Stimulated activated CD8-positive, alpha-beta memory T cell treated with anti-CD3 and anti-CD28 coated beads, Interleukin-15, amount 100 ng/mL, for 1 hour (primary cell): ENCODE results near the gene PRAMEF18.
A peak's percentile ranks its signal among the peaks of the same experiment; 100 is the strongest.
"Not testable (repeated sequence)": the region's sequence is repeated elsewhere in the genome, so short reads cannot be mapped to it uniquely, and the experiment has no call there.

Source experiments
- DNase-seq: peaks from one replicate; pipeline ENCODE4 v3.0.0-alpha.2; 2020; ENCODE audit warnings: low read depth

PRAMEF18 gene, protein sequence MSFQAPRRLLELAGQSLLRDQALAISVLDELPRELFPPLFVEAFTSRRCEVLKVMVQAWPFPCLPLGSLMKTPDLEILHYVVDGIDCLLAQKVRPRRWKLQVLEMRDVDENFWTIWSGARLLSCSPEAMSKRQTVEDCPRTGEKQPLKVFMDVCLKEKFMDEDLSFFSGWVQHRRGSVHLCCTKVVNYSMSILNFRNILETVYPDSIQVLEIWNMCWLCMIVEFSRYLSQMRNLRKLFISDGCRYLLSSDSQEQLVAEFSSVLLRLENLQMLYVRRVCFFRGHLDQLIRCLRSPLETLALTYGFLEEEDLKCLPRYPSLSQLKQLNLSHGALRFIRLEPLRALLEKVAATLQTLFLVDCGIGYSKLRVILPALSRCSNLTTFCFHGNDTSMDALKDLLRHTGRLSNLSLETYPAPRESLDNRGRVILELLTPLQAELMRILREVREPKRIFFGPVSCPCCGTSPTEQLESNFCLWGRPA

DNA sequence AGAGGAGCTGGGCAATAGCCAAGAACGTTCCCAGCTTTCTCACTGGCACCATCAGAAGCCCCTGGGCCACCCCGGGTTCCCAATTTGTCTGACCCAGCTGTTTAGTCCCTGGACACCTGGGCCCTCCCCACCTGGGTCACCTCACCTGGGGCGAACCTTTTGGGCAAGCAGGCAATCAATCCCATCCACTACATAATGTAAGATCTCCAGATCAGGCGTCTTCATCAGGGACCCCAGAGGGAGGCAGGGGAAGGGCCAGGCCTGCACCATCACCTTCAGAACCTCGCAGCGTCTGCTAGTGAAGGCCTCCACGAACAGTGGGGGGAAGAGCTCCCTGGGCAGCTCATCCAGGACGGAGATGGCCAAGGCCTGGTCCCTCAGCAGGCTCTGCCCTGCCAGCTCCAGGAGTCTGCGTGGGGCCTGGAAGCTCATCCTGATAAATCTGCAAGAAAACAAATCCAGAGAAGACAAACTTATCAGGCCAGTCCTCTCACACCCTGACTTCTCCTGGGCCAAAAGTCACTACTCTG lies at the start of gene PRAMEF18:
Gene PRAMEF18 (minus strand): TSS at position 480 of the 530 bp plus-strand sequence. CDS start 48 bp downstream, at position 432.
- DNase-seq: not testable (repeated sequence)

DNA sequence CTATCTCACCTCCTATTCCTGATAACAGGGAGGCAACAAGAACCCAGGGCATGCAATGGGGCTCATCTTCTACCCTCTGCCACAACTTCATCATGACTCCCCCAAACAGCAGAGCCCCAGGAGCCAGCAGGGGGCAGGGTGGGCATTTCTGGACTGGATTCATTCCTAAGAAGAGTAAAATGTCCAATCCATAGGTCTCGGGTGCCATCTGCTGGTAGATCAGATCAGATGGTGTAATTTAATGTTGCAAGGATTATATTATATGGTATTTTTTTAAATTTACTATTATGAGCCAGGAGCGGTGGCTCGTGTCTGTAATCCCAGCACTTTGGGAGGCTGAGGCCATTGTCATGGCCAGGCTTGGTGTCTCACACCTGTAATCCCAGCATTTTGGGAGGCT lies 39.2 kb upstream of the PRAMEF18 start:
- not testable (repeated sequence) for DNase-seq

DNA sequence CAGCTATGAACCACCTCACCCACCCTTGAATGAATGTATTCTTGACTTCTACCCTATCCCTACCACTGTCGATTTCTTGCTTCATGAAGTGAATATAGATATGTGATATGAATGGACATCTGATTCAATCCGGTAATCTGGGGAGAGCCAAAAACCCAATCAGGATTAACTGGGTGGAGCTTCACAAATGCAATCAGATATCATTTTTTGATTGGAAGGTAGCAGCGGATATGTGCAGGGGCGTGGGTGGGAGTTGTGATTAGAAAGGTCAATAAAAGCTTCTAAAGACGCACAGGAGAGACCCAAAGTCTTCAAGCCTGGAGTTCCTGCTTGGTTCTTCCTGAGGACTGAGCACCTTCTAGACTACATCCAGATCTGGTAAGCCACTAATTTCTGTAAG lies 27.9 kb upstream of the PRAMEF18 start, which contains the start of gene PRAMEF5:
Gene PRAMEF5 (plus strand): TSS at position 301 of the 400 bp plus-strand sequence. CDS start 5,071 bp downstream, outside the sequence.
- DNase-seq: not testable (repeated sequence)

DNA sequence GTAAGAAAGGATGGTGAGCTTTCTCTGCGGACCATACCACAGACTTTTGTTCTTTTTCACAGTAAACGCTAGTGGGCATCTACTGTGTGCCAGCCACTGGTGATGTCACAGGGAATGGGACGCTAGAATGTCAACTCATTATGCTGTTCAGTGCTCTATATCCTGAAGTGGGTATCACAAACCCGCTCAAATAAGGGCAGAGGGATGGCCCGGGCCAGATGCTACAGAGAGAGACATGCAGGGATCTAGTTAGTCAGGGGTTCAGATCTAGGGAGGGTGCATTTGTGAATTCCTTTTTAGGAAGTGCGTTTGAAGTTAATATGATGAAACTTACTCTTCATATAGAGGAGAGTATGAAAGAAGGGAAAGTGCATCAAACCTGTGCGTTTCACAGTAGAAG lies 21.2 kb upstream of the PRAMEF18 start:
- DNase-seq: not testable (repeated sequence)

DNA sequence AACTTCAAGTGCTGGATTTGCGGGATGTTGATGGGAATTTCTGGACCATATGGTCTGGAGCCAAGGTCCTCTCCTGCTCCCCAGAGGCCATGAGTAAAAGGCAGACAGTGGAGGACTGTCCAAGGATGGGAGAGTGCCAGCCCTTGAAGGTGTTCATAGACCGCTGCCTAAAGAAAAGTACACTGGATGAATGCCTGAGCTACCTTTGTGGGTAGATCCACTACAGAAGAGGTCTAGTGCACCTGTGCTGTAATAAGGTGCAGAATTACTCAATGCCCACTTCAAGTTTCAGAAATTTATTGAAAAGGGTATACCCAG lies 20.6 kb upstream of the PRAMEF18 start:
- DNase-seq: not testable (repeated sequence)

DNA sequence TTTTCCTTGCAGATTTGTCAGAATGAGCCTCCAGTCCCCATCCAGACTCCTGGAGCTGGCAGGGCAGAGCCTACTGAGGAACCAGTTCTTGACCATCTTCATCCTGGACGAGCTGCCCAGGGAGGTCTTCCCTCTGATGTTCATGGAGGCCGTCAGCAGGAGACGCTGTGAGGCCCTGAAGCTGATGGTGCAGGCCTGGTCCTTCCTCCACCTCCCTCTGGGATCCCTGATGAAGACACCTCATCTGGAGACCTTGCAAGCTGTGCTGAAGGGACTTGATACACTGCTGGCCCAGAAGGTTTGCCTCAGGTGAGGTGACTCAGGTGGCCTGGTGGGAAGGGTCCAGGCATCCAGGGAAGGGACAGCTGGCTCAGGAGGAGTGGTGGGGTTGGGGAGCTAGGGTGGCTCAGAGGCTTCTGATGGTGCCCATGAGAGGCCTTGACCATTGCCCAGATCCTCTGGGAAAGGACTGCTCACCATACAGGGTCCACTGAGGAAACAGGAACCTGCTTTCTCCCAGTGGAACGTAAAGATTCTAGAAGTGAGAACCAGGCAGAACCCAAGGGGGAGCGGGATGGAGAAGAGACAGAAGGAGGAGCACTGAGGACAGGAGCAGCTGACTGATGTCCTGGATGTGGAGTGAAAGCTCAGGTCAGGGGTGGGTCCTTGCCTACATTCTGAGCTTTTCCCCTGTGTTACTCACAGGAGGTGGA lies 20.0 kb upstream of the PRAMEF18 start:
- DNase-seq: not testable (repeated sequence)

DNA sequence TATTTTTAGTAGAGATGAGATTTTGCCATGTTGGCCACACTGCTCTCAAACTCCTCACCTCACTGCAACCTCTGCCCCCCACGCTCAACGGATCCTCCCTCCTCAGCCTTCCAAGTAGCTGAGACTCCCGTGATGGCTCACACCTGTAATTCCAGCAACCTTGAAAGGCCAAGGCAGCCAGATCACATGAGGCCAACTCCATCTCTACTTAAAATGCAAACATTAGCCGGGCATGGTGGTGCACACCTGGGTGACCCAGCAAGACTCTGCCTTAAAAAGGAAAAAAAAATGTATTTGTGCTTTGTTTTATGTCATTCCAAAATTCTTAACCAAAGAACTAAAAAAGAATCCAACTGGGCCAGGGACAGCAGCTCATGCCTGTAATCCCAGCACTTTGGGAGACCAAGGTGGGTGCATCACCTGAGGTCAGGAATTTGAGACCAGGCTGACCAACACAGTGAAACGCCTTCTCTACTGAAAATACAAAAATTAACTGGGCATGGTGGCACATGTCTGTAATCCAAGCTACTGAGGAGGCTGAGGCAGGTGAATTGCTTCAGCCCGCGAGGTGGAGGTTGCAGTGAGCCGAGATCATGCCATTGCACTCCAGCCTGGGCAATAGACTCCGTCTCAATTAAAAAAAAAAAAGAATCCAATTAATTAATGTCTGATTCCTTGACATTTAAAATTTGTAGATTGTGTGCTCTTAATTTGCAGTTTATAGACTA lies 17.7 kb upstream of the PRAMEF18 start:
- DNase-seq: not testable (repeated sequence)

DNA sequence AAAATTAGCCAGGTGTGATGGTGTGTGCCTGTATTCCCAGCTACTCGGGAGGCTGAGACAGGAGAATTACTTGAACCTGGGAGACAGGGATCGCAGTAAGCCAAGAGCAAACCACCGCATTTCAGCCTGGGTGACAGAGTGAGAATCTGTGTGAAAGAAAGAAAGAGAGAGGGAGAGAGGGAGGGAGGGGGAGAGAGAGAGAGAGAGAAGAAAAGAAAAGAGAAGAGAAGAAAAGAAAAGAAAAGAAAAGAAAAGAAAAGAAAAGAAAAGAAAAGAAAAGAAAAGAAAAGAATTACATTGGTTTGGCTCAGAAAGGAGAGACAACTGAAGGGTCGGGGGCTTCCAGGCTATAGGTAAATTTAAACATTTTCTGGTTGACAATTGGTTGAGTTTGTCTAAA lies 13.7 kb upstream of the PRAMEF18 start:
- not testable (repeated sequence) for DNase-seq

DNA sequence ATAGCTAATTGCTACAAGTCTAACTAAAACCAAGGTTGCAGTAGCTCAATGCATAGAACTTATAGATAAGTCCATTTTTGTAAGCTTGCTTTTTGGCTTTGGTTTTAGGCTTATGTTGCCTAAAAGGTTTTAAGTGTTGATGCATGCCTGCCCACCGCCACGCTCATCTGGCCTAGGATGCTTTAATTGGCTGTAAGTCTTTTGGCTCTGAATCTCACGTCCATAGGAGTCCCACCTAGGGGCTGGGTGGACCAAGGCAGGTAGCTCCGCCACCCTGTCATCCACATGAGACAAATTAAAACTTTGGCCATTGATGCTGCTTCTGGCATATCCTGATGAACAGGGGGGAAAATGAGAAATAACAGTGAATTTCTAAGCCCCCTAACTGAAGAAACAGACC lies 11.6 kb upstream of the PRAMEF18 start:
- not testable (repeated sequence) for DNase-seq

DNA sequence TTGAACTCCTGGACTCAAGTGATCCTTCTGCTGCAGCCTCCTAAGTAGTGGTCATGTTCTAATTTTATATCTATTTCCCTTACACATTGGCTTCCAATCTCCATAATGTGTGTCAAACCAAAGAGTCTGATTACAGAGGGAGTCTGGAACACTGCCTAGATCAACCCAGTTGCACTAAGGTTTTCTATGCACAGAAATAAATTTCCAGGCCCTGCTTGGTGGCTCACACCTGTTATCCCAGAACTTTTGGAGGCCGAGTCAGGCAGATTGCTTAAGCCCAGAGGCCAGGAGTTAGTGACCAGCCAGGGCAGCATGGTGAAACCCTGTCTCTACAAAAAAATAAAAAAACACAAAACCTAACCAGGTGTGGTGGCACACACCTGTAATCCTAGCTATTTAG lies 8.1 kb upstream of the PRAMEF18 start:
- not testable (repeated sequence) for DNase-seq

DNA sequence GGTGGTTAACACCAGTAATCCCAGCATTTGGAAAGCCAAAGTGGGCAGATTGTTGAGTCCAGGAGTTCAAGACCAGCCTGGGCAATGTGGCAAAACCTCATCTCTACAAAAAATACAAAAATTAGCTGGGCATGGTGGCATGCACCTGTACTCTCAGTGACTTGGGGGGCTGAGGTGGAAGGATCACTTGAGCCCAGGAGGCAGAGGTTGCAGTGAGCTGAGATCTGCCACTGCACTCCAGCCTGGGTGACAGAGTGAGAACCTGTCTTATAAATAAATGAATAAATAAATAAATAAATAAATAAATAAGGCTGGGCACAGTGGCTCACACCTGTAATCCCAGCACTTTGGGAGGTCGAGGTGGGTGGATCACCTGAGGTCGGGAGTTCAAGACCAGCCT lies 6.1 kb upstream of the PRAMEF18 start:
- DNase-seq: not testable (repeated sequence)

DNA sequence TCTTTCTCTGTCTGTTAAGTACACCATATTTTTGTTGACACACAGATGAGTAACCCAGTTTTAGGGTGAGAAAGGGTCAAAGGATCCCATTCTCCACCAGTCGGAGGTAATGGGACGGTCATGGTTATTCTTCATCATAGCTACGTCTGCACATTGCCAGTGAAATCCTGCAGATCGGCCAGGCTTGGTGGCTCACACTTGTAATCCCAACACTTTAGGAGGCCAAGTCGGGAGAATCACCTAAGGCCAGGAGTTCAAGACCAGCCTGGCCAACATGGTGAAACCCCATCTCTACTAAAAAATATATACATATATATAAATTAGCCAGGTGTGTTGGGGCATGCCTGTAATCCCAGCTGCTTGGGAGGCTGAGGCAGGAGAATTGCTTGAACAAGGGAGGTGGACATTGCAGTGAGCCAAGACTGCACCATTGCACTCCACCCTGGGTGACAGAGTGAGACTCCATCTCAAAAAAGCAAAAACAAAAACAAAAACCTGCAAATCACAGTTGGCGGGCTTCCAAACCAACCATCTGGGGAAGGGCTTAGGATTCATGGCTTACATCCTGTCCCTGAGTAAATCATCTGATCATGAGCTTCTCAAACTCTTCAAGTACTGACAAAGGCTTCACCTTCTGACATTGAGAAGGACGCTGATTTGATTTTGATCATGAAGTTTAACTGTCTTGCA lies 5.3 kb upstream of the PRAMEF18 start:
- DNase-seq: not testable (repeated sequence)

DNA sequence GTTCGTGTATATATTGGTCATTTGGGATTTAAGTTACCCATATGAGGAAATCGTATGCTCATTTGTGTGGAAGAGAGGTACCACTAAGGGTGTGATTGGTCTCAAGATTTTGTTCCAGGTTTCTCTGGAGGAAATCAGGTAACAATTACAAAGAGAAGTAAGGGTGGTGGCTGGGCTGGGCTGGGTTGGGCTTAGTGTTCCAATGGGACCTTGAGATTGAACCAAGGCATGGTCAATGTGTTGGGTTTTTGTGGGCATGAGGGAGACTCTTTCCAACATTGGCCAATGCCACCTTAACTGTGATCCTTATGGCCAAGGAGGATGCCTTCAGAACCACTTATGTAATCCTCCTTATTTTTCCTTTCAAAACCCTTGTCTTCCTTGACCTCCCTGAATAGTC lies 4.6 kb upstream of the PRAMEF18 start:
- not testable (repeated sequence) for DNase-seq

DNA sequence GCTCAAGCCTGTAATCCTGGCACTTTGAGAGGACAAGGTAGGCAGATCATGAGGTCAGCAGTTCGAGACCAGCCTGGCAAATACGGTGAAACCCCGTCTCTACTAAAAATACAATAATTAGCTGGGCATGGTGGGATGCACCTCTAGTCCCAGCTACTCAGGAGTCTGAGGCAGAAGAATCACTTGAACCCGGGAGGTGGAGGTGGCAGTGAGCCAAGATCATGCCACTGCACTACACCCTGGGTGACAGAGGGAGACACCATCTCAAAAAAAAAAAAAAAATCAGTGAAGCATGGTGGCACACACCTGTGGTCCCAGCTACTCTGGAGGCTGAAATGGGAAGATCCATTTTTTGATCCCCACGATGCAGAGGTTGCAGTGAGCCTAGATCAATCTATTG lies 4.1 kb upstream of the PRAMEF18 start:
- not testable (repeated sequence) for DNase-seq

DNA sequence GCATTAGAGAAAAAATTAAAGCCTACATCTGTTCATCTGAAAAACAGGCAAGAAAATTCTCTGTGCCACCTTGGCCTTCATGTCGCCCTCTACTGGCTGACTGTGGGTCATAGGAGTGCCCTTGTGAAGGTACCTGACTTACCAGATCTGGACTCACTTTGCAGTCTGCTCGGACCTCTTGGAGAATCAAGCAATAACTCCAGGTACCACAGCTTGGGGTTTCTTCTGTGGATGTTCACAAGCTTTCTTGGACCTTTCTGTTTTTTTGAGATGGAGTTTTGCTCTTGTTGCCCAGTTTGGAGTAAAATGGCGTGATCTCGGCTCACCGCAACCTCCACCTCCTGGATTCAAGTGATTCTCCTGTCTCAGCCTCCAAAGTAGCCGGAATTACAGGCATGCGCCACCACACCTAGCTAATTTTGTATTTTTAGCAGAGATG lies 2.4 kb upstream of the PRAMEF18 start:
- DNase-seq: peak; percentile 14

DNA sequence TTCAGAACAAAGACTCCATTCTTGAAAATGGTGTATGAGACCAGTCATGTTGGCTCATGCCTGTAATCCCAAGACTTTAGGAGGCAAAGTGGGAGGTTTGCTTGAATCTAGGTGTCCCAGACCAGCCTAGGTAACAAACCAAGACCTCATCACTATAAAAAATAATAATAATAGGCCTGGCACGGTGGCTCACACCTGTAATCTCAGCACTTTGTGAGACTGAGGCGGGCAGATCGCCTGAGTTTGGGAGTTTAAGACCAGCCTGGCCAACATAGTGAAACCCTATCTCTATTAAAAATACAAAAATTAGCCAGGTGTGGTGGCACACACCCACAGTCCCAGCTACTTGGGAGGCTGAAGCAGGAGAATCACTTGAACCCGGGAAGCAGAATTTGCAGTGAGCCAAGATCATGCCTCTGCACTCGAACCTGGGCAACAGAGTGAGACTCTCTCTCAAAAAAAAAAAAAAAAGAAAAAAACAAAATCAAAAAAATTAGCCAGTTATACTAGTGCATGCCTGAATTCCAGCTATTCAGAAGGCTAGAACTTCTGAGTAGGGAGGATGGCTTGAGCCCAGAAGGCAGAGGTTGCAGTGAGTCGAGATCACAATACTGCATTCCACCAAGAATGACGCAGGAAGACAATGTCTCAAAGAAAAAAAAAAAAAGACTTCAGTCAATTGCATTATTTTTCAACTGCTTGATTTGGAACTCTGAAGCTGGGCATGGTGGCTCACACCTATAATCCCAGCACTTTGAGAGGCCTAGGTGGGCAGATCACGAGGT lies 1.5 kb upstream of the PRAMEF18 start:
- not testable (repeated sequence) for DNase-seq

DNA sequence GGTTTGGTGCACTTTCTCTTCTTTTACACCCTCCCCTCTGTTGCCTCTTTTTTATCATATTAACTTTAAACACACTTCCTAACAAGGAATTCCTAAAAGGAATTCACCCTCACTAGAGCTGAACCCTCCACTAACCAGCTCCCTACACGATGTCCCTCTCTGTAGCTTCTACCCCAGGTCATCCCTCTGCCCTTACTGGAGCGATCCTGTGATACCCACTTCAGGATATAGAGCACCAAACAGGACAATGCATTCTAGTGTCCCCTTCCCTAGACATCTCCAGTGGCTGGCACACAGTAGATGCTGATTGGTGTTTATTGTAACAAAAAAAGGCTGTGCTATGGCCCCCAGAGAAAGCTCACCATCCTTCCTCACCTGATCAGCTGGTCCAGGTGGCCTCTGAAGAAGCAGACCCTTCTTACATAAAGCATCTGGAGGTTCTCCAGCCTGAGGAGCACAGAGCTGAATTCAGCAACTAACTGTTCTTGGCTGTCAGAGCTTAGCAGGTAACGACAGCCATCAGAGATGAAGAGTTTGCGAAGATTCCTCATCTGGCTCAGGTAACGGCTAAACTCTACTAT lies 1.4 kb downstream of the PRAMEF18 start:
- DNase-seq: no peak

DNA sequence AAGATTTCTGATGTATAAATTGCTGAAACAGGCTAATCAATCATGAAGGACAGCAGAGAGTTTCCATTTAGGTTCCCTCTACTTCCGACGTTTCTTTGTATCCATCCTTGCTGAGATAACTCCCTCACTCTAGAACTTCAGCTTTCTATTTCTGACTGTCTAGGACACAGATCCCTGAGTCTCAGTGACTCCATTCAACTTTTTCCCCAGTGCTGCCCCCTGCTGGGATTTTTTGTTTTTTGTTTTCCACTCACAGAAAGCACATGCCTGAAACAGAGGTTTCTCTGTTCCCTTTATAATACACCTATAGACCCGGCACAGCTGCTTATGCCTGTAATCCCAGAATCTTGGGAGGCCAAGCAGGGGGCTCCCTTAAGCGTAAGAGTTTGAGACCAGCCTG lies 3.2 kb downstream of the PRAMEF18 start:
- not testable (repeated sequence) for DNase-seq

DNA sequence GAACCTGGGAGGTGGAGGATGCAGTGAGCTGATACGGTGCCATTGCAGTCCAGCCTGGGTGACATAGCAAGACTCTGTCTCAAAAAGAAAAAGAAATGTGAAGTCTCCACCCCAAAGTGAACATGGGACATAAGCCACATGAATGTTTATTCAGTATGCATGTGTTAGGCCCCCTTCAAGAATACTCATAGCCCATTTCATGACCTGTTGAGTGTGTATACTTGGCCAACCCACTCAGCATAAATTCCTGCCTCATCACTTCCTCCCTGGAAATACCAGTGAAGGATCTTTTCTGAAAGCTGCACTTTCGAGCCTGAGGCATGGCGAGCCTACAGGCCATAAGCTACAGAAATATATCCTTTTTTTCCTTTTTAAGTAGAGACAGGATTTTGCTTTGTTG lies 6.8 kb downstream of the PRAMEF18 start:
- DNase-seq: not testable (repeated sequence)

DNA sequence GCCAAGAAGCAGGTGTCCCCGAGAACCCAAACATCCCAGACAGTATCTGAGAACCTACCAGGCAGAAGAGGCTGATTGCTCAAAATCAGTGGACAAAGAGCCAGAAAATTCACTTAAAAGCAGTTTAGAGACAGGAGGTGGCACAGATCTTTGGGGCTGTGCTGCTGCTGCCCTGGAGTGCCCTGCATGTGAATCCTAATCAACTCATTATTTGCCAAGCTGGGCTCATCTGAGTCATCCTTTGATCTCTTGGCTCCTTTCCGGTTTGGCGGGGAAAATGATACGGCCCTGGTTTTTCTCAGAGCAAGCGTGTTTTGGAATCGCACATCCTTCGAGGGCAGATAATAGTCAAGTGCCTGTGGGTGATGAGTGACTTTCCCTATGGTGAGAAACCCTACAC lies 9.3 kb downstream of the PRAMEF18 start:
- DNase-seq: not testable (repeated sequence)
